Hepatocyte (in vitro differentiated cells): ENCODE results near the gene MYBPC3.

Source experiments
- EZH2 ChIP-seq: fragments of 200-600 bp; sonication (generic); IDR thresholded peaks from 2 replicates; pipeline ENCODE4 v1.6.1; 2016; ENCODE audit warnings: antibody characterized with exemption, mild to moderate bottlenecking, borderline replicate concordance
- EZH2phosphoT487 ChIP-seq: fragments of 200-600 bp; sonication (generic); IDR thresholded peaks from one replicate; pipeline ENCODE4 v1.6.1; 2018; ENCODE audit warnings: antibody characterized with exemption, mild to moderate bottlenecking, low read depth, moderate library complexity; ENCODE audit not compliant: unreplicated experiment, severe bottlenecking
- TF ChIP-seq, protein P1 (sequence below): fragments of 200-600 bp; sonication (generic); IDR thresholded peaks from 2 replicates; pipeline ENCODE4 v1.5.1; 2016; ENCODE audit warnings: antibody characterized with exemption, mild to moderate bottlenecking; ENCODE audit not compliant: poor library complexity

DNA sequence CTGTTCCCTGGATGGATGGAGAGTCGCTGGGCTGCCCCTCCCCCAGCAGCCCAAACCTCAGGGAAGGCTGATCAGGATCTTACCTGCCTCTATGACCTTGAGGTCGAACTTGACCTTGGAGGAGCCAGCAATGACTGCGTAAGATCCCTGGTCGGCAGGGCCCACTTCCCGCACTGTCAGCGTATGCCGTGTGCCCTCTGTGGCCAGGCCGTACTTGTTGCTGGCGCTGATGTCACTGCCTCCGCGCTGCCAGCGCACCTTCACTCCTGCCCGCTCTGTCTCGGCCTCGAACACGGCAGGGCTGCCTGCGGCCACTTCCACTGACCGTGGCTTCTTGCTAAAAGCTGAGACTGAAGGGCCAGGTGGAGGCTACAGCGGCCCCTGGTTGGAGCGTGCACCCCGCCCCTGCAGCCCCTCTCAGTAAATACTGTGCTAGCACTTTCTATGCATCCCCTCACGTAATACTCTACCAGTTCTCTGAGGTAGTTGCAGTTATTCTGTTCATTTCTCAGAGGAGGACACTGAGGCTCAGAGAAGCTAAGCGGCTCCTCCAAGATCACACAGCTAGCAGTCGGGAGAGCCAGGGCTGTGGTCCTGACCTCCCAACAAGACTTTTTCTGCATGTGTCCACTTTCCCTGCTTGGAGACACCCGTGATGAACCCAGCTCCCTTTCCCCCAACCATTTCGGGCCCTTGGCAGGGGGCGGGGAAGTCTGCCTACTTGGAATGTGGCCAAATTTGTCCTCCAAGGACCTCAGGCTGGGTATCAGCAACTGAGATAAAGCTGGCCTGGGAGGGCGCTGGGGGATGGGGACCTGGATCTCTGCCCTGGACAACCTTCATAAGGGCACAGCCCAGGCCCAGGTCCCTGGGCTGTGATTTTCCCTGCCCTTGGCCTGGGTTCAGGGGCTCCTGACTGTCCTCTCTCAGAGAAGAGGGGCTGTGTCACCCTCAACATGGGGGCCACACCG, 1.1 kb downstream of the MYBPC3 start:
- TF ChIP-seq, protein P1, sequence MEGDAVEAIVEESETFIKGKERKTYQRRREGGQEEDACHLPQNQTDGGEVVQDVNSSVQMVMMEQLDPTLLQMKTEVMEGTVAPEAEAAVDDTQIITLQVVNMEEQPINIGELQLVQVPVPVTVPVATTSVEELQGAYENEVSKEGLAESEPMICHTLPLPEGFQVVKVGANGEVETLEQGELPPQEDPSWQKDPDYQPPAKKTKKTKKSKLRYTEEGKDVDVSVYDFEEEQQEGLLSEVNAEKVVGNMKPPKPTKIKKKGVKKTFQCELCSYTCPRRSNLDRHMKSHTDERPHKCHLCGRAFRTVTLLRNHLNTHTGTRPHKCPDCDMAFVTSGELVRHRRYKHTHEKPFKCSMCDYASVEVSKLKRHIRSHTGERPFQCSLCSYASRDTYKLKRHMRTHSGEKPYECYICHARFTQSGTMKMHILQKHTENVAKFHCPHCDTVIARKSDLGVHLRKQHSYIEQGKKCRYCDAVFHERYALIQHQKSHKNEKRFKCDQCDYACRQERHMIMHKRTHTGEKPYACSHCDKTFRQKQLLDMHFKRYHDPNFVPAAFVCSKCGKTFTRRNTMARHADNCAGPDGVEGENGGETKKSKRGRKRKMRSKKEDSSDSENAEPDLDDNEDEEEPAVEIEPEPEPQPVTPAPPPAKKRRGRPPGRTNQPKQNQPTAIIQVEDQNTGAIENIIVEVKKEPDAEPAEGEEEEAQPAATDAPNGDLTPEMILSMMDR: no peak
- TF ChIP-seq EZH2 (no peak), EZH2phosphoT487 (no peak)
